Stimulated activated CD8-positive, alpha-beta memory T cell treated with anti-CD3 and anti-CD28 coated beads, Interleukin-7, amount 100 ng/mL, for 48 hours (primary cell): Measurements from ENCODE around the gene CFAP61.
"Not testable (repeated sequence)": the region's sequence is repeated elsewhere in the genome, so short reads cannot be mapped to it uniquely, and the experiment has no call there.

Experiments used
- DNase-seq, 2 donors: peaks; one replicate each; pipeline ENCODE4 v3.0.0-alpha.2; 2020; ENCODE audit warnings: low read depth in 1 of 2; ENCODE audit errors: extremely low read depth in 1 of 2

Gene CFAP61

GRCh38 chr20:20209684-20210083, 157.4 kb downstream of the CFAP61 start:
- no peak for DNase-seq

- no peak for DNase-seq
Observed at GRCh38 chr20:20210327-20210726, 158.0 kb downstream of the CFAP61 start.

GRCh38 chr20:20210943-20211273, 158.6 kb downstream of the CFAP61 start:
- DNase-seq = no peak

- no peak for DNase-seq
Observed at GRCh38 chr20:20211274-20211987, 159.1 kb downstream of the CFAP61 start.

GRCh38 chr20:20211988-20212518, 159.7 kb downstream of the CFAP61 start:
- DNase-seq = no peak

DNA sequence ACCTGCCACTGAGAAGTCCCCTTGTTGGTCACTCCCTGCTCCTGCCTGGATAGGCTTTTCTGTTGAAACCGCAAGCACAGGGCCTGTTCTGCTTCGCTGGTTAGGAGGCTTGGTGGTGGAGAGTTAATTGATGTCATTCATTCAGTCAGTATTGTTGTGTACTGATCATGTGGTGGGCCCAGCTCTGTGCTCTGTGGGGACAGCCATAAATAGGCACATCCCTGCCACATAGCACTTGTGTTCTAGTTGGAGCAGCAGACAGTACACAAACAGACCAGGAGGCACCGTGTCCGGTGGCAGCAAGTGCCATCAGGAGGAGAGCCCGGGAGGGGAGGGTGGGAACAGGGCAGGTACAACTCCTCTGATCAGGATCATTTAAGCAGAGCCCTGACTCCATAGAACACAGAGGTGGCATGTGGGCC, 160.4 kb downstream of the CFAP61 start:
- no peak for DNase-seq

GRCh38 chr20:20213526-20214121, 161.3 kb downstream of the CFAP61 start:
- DNase-seq = no peak

DNA sequence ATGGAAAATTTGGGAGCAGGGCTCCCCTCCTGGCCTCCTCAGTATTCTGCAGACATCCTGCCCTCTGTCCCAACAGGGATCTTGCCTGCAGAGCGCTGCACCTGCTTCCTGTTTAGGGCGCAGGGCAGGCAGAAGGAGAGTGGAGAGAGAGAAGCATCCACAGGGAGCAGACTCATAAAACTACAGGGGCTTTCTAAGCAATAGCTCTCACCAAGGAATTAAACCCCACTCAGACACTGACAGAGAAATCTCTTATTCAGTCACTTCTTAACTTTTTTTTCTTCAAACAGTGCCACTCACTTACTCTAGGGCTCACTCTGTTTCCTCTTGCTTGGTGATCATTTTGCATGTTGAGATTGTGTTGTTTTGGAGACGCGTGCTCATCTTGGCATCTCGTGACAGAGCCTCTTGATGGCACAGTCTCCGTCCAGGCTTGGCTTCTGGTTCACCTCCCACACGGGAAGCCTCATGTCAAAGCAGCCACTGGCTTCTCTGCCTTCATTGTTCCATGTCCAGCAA, 162.5 kb downstream of the CFAP61 start:
- DNase-seq = no peak

- DNase-seq = no peak
Observed at GRCh38 chr20:20215976-20216727, 163.8 kb downstream of the CFAP61 start.

DNA sequence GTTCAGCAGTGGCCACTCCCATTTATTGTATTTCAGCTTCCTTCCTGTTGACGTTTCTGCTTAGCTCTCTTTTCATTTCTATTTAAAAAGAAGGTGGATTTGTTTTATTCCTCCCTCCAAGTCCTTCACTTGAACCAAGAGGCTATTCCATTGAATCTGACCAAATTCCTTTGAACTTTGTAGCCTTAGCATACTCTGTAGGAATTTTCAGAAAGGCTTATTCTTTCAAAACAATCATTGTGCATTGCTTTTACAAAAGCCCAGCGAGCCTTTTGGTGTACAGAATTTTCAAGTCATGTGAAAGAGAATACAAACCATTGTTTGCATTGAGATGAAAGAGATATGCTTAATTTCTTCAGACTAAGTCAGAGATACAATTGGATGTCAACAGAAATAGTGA, 164.6 kb downstream of the CFAP61 start:
- DNase-seq = no peak

DNA sequence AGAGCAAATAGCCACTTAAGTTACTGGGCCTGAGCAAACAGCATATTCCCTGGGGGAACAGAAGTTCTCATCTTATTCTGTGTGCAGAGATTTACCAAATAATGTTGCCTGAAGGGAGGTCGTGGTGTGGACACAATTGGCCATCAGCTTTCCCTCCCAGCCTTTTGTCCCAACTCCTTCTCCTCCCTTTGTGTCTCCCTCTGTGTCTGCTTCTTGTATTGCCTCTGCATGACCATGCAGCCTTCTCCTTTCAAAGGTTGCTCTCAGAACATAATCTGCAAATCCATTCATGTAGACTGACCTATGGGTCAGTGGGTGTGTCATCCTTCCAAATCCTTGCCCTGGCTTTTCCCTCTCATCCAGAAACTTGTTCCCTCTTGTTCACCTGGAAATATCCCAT, 165.3 kb downstream of the CFAP61 start:
- no peak for DNase-seq

DNA sequence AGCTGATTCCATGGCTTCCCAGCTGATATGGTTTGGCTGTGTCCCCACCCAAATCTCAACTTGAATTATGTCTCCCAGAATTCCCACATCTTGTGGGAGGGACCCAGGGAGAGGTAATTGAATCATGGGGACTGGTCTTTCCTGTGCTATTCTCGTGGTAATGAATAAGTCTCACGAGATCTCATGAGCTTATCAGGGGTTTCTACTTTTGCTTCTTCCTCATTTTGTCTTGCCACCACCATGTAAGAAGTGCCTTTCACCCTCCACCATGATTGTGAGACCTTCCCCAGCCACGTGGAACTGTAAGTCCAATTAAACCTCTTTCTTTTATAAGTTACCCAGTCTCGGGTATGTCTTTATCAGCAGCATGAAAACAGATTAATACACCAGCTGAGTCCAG, 165.8 kb downstream of the CFAP61 start:
- not testable (repeated sequence) for DNase-seq

- no peak for DNase-seq
Observed at GRCh38 chr20:20219016-20219415, 166.7 kb downstream of the CFAP61 start.

DNA sequence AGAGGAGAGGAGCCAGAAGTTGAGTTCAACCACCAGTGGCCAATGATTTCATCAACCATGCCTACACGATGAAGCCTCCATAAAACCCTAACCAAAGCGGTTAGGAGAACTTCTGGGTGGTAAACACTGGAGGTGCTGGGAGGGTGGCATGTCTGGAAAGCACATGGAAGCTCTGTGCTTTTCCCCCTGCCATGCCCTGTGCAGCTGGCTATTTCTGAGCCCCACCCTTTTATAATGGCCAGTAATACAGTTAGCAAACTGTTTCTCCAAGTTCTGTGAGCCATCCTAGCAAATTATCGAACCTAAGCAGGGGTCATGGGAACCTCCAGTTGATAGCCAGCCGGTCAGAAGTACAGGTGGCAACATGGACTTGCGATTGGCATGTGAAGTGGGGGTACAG, 167.8 kb downstream of the CFAP61 start:
- DNase-seq = no peak

DNA sequence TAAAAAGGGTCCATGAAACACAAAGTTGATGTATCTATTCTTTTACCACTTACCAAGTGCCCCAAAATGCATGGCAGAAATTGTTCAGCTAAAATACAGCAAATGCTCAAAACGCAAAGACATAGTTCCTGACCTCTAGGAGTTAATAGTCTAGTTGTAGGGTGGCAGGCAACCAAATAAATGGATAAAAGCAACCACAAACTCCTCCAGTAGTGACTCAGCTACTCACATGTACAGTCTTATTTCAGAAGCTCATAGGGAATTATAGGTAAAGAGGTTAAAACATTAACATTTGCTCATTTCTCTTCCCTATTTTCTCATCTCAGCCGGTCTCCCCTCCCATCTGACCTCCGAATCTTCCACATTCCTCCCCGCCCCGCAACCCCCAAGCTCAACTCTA, 171.6 kb downstream of the CFAP61 start:
- no peak for DNase-seq

DNA sequence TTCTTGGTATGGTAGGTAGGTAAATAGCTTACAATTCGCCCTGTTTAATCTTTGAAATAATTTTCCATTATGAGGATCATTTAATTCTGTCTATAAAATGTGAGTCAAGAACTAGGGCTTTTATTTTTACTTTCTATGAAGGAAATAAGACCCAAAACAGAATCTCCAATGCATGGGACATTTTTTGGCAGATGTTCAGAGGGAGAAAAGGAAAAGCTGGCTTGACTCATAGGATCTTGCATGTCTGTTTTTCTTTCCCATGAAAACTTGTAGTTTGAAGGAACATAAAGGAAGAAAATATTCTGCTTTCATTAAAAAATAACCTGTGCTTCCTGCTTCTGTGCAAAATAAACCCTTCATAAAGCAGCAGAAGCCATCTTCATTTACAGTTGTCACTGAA, 172.5 kb downstream of the CFAP61 start:
- DNase-seq = no peak

GRCh38 chr20:20225325-20226043, 173.2 kb downstream of the CFAP61 start:
- DNase-seq = no peak

DNA sequence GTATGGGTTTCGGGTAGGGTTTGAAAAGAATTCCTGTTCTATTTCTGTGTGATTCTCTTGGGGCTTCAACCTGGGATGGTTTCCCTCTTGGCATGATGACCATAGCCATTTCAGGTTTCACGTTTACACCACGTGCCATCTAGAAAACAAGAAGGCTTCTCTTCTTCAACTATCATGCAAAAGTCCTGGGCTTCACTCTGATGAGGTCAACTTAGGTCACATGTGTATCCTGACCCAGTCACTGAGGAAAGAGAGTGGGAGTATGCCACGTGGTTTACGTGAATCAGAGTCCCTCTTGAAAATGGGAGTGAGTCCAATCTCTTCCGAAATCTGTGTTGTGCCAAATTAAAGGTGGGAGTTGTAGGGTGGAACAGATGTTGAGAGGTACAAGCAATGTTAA, 174.2 kb downstream of the CFAP61 start:
- DNase-seq = no peak

- no peak for DNase-seq
Observed at GRCh38 chr20:20227013-20227571, 174.8 kb downstream of the CFAP61 start.

DNA sequence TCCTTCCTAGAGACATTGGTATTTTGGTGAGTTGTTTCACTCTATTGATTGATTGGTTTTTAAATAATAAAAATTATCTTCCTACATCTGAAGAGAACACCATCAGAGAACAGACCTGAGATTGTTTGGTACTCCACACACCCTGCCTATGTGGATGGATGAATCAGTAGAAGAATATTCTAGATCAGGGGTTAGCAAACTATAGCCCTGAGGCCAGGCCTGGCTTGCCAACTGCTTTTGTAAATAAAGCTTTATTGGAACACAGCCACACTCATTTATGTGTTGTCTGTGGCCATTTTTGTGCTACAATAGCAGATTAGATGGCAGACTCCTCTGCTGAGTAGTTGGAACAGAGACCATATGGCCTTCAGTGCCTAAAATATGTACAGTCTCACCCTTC, 176.0 kb downstream of the CFAP61 start:
- no peak for DNase-seq

- no peak for DNase-seq
Observed at GRCh38 chr20:20229595-20229994, 177.3 kb downstream of the CFAP61 start.
